ENCODE data around the gene SLC39A7. TPM values are rescaled to one million over a fixed set of nuclear protein-coding genes. Genes with fewer than 3 reads are reported as not detected.

Gene SLC39A7
- total RNA-seq, 1 experiment from 2014 or later, result 119 TPM

- no peak for DNase-seq (ENCODE audit: low spot score)
- POLR2A ChIA-PET (ENCODE audit: low non-redundant PET), result no interaction called here
- Histone ChIP-seq H3K9me3 (ENCODE audit: low read depth, low read length, poor library complexity, severe bottlenecking) (no peaks in the 10 kb centered on the region), H3K4me1 (ENCODE audit: insufficient read depth, low read length, poor library complexity, severe bottlenecking) (no peaks in the 10 kb centered on the region), H3K27me3 (replicated peaks; ENCODE audit: insufficient read depth, low read depth, low read length, poor library complexity) (no peaks in the 10 kb centered on the region), H3K27ac (ENCODE audit: low read depth, low read length, poor library complexity, severe bottlenecking) (no peak overlapping the region), H3K36me3 (ENCODE audit: insufficient read depth, low read length, poor library complexity, severe bottlenecking) (no peaks in the 10 kb centered on the region), H3K4me3 (ENCODE audit: low read depth, low read length, poor library complexity, severe bottlenecking) (no peak overlapping the region)
- intact Hi-C loops (cut with micrococcal nuclease; ENCODE audit: unreplicated experiment), result no loop called here
- BruUV-seq (replicated peaks), result no TSS peak
- CTCF ChIA-PET, result no interaction called here
- no peak for TF ChIP-seq CTCF (conservative IDR thresholded peaks at IDR 0.05; ENCODE audit: low read depth, low read length)
- TF ChIP-seq EZH2 (IDR thresholded peaks at IDR 0.05; ENCODE audit: borderline replicate concordance, low read depth, low read length, poor library complexity, severe bottlenecking), result no peak
Observed at GRCh38 chr6:33237741-33238140, 37.1 kb downstream of the SLC39A7 start.

GRCh38 chr6:33241968-33242367 is 41.3 kb downstream of the SLC39A7 start:
- Histone ChIP-seq H3K36me3 (ENCODE audit: insufficient read depth, low read length, poor library complexity, severe bottlenecking) (no peaks in the 10 kb centered on the region), H3K4me1 (ENCODE audit: insufficient read depth, low read length, poor library complexity, severe bottlenecking) (no peaks in the 10 kb centered on the region), H3K27me3 (replicated peaks; ENCODE audit: insufficient read depth, low read depth, low read length, poor library complexity) (no peaks in the 10 kb centered on the region), H3K27ac (ENCODE audit: low read depth, low read length, poor library complexity, severe bottlenecking) (no peak overlapping the region), H3K4me3 (ENCODE audit: low read depth, low read length, poor library complexity, severe bottlenecking) (no peak overlapping the region), H3K9me3 (ENCODE audit: low read depth, low read length, poor library complexity, severe bottlenecking) (no peaks in the 10 kb centered on the region)
- BruUV-seq (replicated peaks), result no TSS peak
- no peak for DNase-seq (ENCODE audit: low spot score)
- ChIA-PET POLR2A (ENCODE audit: low non-redundant PET) (no interaction called here), CTCF (interaction anchor here (0.7 kb wide), 1 partner anchor 233 kb away, joined by 3 read pairs; the partner anchor contains the start of gene HLA-DOA)
- no peak for TF ChIP-seq CTCF (conservative IDR thresholded peaks at IDR 0.05; ENCODE audit: low read depth, low read length)
- no peak for TF ChIP-seq EZH2 (IDR thresholded peaks at IDR 0.05; ENCODE audit: borderline replicate concordance, low read depth, low read length, poor library complexity, severe bottlenecking)
- intact Hi-C loops (cut with micrococcal nuclease; ENCODE audit: unreplicated experiment), result no loop called here

DNA sequence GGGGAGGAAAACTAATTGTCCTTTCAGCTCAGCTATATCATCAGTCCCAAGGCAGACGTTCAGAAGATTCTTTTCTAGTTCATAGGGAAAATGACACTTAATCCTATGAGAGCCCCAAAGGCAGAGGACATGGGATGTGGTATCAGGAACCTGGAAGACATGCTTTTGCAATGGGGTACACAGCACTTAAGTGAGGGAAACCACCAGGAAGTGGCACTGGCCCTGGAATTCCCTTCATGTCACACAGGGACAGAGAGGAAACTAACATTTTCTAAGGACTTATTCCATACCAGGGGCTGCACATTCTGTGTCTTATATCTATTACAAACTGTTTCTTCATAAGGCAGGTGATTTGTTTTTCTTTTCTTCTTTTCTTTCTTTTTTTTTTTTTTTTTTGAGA is 42.8 kb downstream of the SLC39A7 start:
- H3K36me3 ChIP-seq (ENCODE audit: insufficient read depth, low read length, poor library complexity, severe bottlenecking), result no peaks in the 10 kb centered on the region
- no peaks in the 10 kb centered on the region for H3K9me3 ChIP-seq (ENCODE audit: low read depth, low read length, poor library complexity, severe bottlenecking)
- intact Hi-C loops (cut with micrococcal nuclease; ENCODE audit: unreplicated experiment), result no loop called here
- H3K27ac ChIP-seq (ENCODE audit: low read depth, low read length, poor library complexity, severe bottlenecking), result no peak overlapping the region
- peaks cover 4% of the 10 kb centered on the region for H3K4me1 ChIP-seq (ENCODE audit: insufficient read depth, low read length, poor library complexity, severe bottlenecking)
- H3K27me3 ChIP-seq (replicated peaks; ENCODE audit: insufficient read depth, low read depth, low read length, poor library complexity), result no peaks in the 10 kb centered on the region
- ChIA-PET CTCF (interaction anchor here (0.7 kb wide), 1 partner anchor 117 kb away, joined by 3 read pairs; no protein-coding TSS in a partner anchor), POLR2A (ENCODE audit: low non-redundant PET) (no interaction called here)
- TF ChIP-seq EZH2 (IDR thresholded peaks at IDR 0.05; ENCODE audit: borderline replicate concordance, low read depth, low read length, poor library complexity, severe bottlenecking), result no peak
- no peak for TF ChIP-seq CTCF (conservative IDR thresholded peaks at IDR 0.05; ENCODE audit: low read depth, low read length)
- no peak for DNase-seq (ENCODE audit: low spot score)
- no peak overlapping the region for H3K4me3 ChIP-seq (ENCODE audit: low read depth, low read length, poor library complexity, severe bottlenecking)
- no TSS peak for BruUV-seq (replicated peaks)
